ENCODE data around the gene WNT9B.

Gene WNT9B

DNA sequence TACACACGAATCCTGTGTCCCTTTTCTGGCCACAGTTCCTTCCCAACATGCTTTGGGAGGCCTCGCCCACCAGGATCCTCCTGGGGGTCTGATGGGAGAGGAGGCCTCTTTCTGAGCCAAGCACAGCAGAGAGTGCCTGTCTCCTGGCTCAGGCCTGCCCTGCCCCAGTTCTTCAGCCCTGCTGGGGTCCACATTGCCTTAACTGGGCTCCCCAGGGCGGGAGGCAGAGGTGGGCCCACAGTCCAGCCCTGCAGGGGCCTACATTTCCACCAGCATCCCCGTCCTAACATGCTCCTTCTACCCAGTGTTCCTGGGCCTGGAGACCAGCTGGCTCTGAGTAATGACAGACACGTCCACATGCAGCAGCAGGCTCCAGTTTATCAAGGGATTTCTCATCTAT lies 29.6 kb downstream of the WNT9B start:
- no peak for DNase-seq (ENCODE audit: low read depth, low spot score)

DNA sequence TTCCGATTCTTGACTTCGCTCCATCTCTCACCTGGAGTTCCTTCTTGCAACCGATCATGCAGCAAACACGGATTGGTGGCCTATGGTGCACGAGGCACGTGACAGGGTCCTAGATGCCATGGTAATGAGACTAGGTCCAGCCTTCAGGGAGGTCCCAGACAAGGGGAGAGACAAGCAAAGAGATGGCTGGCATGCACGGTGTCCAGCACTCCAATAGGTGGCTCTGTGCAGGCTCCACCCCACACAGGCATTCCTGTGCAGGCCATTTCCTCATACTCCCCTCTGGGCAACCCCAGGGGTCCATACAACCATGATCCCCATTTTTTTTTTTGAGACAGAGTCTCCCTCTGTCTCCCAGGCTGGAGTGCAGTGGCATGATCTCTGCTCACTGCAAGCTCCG lies 31.3 kb downstream of the WNT9B start:
- no peak for DNase-seq (ENCODE audit: low read depth, low spot score)

DNA sequence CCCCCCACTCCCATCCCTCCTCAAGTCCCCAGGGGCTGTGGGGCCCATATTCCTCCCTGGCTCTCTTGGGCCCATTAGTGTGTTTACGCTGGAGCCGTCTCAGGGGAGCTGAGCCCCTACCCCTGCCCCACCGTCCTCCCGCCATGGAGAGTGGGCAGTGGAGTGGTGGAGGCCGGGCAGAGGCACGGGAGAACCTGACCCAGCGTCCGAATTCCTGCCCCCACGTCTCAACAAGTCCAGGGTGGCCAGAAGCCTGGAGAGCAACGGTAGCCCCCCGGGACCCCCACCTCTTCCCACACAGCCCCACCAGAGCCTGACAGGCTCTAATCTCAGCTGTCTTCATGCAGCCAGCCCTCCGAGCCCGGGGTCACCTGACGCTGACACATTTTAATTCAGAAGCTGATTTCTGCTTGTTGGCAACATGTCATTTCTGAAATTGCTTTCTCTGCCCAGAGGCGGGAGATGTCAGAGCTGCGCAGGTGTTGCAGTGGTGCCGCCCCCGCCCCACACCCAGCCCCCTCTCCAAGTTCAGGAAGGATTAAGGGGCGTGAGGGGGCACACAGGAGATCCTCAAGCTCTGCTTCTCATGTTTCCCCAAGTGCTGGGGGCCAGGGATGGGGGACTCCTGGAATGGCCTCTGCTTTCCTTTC lies 32.6 kb downstream of the WNT9B start:
- no peak for DNase-seq (ENCODE audit: low read depth, low spot score)

DNA sequence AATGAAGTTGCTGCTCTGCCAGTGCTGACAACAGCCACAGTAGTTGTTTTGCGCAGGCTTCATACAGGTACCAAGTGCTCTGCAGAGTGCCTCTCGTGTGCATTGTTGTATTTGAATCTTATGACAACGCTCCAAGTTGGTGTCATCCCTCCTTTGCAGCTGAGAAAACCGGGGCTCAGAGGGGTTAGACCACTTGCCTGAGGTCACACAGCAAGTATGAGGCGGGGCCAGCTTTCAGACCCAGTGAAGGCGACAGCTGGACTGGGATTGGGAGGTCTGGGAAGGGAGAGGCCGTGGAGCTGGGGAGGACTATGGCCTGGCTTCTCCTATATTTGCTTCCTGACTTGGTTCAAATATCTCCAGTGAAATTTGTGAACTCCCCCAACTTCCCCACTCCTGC lies 33.2 kb downstream of the WNT9B start:
- DNase-seq (ENCODE audit: low read depth, low spot score) = no peak

DNA sequence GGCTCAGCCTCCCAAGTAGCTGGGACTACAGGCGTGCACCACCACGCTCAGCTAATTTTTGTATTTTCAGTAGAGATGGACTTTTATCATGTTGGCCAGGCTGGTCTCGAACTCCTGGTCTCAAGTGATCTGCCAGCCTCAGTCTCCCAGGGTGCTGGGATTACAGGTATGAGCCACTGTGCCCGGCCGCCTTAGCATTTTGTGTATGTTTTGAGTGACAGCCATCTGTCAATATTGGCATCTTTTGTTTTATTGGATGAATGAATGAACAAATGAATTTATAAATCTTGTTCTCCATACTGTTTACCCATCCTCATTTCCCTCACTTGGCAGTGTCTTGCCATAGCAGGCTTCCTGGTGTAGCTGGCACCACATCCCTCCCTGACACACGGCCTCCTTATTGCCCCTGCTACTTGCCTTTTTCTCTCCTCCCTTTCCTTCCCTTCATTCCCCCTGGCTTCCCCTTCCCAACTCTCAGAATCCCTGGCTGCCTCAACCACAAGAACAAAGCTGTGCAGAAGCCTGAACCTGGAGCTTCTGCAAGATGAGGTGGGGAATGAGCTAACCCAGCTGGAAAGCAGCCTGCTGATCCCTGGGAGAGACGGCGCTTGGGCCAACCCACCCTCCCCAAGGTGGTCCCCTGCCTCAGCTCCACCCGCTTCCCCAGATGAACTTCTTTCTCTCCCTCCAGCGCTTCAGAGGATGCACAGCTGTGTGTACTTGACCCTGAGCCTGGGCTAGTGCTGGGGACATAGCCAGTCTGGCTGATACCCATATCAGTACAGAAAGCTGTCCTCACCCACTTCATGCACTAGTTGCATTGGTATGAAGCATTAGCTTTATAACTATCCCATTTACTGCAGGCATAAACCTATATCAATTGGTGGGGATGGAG lies 34.3 kb downstream of the WNT9B start:
- DNase-seq (ENCODE audit: low read depth, low spot score) = no peak

DNA sequence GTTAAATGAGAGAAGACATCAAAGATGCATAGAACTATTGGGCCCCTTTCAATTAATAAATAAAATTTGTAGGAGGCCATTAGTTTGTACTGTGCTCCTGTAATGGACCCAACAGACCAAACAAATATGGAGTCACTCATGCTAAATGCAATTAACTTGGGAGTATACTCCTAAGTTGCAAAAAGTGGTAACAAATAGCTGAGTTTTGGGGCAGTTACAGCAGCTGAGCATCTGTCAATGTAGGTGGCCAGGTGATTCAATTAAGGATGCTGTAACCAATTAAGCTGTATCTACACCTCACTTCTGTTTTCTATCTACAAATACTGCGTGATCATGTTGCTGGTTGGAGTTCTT lies 34.9 kb downstream of the WNT9B start:
- DNase-seq (ENCODE audit: low read depth, low spot score) = no peak

DNA sequence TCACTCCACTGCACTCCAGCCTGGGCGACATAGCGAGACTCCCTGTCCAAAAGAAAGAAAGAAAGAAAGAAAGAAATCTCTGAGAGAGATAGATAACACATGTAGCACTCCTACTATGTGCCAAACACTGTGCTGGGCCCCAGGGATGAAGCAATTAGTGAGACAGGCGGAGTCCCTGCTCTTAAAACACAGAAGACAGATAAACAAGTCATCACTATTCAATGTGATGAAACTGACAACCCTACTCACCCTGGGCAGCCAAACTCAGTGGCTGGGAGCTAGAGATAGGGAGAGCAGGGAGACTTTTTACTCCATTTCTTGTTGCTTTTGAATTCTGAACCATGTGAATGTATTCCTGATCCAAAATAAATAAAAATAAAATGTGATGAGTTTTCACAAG lies 36.3 kb downstream of the WNT9B start:
- DNase-seq (ENCODE audit: low read depth, low spot score) = no peak

DNA sequence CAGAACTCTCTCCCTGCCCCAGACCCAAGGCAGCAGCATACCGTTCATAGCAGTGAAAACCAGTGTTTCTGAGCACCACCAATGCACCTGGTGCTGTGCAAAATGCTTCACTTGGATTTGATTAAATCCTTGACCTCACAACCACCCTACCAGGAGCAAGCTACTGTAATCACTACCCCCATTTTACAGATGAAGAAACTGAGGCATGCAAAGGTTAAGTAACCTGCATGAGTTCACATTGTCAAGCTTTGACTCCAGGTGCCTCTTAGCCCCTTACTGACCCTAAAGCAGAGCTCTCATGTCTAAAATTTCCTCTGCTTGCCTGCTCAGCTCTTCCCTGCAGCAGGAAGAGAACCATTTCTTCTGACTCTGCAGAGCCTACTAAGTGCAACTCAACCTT lies 37.3 kb downstream of the WNT9B start:
- no peak for DNase-seq (ENCODE audit: low read depth, low spot score)

DNA sequence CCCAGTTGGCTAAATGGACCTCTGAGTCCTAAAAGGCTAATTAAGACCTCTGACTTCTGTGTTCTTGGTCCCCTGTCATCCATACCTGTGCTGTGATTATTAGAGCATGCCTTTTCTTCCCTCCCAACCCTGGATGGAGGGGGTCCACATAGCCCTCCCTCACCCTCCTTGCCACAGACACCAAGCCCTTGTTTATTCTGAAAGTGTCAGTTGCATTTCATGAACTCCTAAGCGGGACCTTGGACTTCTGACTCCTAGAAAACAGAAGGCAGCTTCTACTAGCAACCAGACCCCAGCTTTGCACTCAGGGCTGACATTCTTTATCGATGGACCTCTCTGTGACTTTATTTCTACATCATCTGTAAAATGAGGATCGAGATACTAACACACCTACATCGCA lies 38.1 kb downstream of the WNT9B start:
- no peak for DNase-seq (ENCODE audit: low read depth, low spot score)

DNA sequence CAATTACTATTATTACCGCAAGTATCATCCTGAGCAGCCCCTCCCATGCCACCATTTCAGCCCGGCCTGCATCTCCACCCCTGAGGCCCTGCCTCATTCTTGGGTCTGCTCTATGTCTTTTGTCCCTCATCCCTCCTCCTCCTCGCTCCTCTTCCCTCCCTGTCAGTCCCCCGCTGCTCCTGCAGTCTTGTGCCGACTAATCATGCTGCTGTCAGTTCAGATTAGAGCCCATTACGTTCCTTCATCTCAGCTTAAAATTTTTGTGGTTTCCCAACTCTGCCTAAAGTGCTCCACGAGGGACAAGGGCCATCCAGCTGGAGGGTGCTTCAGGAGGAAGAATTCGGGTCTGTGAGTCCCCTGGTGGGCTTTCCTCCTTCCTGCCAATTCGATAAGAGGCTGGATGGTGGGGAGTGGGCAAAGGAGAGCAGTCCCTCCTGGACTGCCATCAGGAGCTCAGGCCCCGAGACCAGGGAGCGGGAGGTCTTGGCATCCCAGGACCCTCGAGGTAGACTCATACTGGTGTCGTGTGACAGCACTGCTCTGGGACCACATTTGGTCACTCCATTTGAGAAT lies 38.7 kb downstream of the WNT9B start:
- no peak for DNase-seq (ENCODE audit: low read depth, low spot score)

DNA sequence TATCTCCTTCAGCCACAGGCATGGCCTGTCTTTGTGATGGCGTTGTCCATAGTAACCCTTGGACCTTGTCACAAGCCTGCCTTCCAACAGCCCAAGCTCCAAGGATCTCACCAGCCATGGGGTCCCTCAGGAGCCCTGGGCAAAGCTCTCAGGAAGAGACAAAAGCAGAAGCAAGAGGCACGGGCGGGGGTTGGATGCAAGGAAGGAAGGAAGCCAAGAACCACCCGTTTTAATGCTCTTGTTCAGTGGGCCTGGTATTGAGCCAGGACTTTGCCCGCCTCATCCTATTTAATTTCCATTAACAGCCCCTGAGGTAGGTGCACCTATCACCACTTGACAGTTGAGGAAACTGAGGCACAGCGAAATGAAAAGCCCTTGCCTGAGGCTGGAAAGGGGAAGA lies 39.3 kb downstream of the WNT9B start:
- no peak for DNase-seq (ENCODE audit: low read depth, low spot score)

DNA sequence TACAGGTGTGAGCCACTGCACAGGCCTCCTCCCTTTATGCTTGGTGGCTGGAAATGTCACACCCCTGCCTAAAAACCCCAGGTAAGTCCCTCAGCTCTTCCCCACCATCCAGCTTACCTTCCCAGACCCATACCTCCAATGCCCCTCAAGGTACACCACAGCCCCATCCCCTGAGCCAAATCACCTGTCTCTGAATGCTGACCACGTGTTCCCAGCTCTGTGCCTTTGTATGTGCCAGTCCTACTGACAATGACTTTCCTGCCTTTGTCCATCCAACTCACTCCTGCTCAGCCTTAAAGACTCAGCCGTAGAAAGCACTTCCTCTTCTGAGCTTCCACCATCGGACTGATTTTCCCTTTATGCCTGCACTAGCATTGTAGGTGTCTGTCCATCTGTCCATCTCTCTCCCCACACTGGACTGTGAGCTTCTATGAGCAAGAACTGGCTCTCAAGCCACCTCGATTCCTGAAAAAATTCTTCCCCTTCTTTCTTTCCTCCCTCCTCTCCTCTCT lies 40.9 kb downstream of the WNT9B start:
- no peak for DNase-seq (ENCODE audit: low read depth, low spot score)

DNA sequence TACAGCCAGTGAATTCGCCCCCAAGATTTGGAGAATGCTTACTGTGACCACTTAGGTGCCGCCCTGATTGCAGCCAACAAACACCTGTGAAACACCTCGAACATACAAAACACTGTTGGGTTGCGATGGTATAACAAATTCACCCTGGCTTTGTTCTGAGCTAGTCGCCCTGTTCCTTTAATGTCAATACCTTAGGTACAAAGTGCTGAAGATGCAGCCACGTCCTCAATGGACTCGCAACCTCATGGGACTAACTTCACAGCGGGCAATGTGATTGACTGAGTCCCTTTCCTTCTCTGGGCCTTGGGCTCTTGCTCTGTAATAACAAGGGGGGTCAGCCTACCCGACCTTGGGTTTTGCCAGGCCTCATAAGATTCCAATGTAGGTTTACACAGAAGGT lies 42.6 kb downstream of the WNT9B start:
- no peak for DNase-seq (ENCODE audit: low read depth, low spot score)

DNA sequence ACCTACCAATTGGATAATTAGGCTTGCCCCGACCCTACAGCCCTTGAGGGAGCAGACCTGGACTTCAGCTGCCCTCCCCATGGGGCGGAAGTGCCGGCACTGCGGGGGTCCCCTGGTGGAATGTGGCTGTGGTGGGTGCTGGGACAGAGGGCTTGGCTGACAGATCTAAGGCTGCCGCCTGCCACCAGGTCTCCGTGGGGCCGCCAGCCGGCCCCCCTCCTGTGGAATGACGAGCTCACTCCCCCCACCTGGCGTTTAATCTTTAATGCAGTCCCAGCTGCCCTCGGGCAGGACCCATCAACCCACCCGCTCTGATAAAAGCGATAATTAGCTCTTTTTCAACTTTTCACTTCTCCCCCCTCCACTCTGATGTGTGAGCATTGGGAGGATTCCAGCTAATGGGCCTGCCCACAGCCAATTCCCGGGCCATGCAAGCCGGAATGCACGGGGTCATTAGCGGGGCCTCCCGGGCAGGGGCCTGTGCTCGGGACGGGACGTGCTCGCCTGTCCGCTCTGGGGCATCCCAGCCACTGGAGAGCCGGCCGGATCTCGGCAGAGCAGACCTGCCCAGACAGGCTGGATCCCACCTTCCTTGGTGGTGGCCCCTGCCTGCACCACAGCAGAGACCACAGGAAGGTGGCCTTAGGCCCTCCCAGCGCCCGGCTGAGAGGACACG lies 43.2 kb downstream of the WNT9B start:
- no peak for DNase-seq (ENCODE audit: low read depth, low spot score)

DNA sequence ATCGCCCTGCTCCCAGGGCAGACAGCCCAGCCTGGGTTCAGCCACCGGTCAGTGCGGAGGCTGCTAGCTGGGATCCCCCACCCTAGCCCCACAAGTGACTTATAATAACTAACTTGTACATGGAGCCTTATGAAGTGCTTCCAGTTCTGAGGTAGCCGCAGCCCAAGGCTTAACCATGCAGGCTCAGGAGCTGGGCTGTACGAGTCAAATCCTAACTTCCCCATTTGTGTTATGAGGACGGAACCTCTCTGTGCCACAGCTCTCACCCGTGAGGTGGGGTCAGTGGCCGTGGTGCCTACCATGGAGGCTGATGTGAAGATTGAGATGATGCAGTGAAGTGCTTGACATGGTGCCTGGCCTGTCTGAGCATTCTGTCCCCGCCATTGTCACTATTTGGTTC lies 43.8 kb downstream of the WNT9B start:
- no peak for DNase-seq (ENCODE audit: low read depth, low spot score)

DNA sequence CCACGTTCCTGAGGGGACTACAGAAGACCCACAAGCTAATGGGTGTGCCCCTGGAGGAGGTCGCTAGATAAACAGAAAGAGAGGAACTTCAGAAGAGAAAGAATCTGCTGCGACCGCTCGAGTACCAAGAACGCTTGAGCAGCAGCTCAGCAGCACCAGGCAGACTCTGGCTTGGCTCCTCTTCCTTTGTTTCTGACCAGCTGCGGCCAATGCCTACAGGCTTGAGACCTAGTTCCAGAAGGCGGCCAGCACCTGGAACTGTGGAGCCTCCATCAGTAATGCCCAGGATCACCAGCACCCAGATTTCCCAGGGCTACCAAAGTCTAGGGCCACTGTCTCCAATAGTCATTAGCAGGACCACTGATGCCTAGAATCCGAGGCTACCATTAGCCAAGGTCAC lies 45.6 kb downstream of the WNT9B start:
- DNase-seq (ENCODE audit: low read depth, low spot score) = no peak

DNA sequence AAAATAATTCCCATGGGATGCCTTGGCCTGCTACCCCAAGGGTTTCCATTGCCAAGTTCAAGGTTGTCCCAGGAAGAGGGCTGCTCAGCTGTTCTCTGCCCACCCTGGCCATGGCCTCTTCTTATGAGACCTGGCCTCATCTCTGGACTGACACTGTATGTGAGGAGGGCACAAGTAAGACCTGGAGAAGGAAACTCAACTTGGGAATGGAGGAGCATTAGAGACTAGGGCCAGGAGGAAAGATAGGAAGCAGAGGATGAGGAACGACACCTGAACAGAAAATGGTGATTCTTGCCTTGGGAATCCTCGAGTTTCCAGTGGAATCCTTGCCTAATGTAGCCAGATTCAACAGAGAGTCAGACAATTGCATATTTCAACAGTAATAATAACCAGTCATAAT lies 47.0 kb downstream of the WNT9B start:
- DNase-seq (ENCODE audit: low read depth, low spot score) = no peak

DNA sequence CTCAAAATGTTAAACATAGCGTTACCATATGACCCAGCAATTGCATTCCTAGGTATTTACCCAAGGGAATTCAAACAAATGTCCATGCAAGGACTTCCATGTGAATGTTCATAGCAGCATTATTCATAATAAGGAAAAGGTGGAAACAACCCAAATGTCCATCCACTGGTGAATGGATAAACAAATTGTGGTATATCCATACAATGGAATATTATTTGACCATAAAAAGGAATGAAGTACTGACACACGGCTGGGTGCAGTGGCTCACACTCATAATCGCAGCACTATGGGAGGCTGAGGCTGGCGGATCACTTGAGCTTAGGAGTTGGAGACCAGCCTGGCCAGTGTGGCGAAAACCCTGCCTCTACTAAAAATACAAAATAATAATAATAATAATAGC lies 47.5 kb downstream of the WNT9B start:
- no peak for DNase-seq (ENCODE audit: low read depth, low spot score)

DNA sequence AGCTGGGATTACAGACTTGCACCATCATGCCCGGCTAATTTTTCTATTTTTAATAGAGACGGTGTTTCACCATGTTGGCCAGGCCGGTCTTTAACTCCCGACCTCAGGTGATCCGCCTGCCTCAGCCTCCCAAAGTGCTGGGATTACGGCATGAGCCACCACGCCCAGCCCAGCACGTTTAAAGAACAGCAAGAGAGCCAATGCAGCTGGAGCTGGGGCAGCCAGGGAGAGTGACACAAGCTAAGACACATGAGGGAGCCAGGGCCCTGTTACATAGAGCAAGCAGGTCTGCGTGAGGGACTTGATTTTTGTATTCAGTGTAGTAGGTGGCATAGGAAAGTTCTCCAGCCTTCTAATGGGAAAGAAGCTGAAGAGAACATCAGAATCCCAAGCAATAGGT lies 49.9 kb downstream of the WNT9B start:
- DNase-seq (ENCODE audit: low read depth, low spot score) = no peak

DNA sequence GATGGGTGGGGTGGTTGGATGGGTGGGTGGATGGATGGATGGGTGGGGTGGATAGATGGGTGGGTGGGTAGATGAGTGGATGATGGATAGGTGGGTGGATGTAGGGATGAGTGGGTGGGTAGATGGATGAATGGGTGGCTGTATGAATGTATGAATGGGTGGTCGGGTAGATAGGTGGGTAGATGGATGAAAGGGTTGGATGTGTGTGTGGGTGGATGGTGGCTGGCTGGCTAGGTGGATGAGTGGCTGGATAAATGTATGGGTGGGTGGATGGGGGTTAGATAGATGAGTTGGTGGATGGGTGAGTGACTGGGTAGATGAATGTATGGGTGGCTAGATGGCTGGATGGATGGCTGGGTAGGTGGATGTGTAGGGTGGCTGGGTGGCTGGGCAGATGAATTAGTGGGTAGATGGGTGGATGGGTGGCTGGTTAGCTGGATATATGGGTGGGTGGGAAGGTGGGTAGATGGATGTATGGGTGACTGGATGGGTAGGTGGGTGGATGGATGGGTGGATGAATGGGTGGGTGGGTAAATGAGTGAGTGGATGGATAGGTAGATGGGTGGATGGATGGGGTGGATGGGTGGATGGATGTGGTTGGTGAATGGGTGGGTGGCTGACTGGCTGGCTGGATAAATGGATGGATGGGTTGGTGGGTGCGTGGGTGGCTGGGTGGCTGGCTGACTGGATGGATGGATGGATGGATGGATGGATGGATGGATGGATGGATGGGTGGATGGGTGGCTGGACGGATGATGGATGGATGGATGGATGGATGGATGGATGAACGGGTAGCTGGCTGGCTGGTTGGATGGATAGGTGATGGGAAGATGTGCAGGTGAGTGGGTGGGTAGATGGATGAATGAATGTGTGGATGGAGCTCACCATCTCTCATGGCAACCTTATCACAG lies 52.6 kb downstream of the WNT9B start:
- DNase-seq (ENCODE audit: low read depth, low spot score) = no peak

DNA sequence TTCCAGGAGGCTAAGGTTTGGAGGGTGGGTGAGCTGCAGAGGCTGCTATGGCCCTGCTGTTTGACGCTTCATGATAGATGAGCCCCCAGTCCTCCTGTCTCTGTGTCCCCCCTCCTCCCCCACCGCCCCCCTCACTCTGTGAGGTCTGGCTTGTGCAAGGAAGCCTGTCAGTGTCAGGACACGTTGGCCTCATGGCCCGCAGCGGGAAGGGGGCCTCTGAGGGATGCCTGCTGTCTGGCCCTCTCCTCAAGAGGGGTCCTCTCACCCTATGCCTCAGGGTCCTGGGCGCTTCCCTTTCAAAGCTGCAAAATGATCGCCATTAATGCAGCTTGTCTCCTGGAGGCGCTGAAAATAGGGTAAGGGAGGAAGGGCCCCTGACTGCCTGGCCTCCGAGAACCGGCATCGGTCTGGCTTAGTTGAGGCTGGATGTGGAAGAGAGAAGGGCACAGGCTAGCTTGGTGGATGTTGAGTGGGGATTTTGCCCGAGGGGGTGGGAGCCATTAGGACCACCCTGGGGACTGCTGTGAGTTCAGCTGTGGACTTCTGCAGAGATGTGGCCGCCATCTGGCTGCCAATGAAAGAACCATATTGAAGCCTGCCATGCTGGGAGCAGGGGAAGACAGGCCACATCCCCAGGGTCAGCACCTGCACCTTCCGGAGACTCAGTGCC lies 56.8 kb downstream of the WNT9B start:
- no peak for DNase-seq (ENCODE audit: low read depth, low spot score)
